Stomach (tissue), 9 donors: ENCODE measurements around the gene AUTS2. TPM values are rescaled to one million over a fixed set of nuclear protein-coding genes. Genes with fewer than 3 reads are reported as not detected.

ENCODE experiments used
- DNase-seq, 2 donors: peaks; one replicate each; pipeline versions ENCODE4 v3.0.0 to v3.0.0-alpha.2; 2013 to 2019
- H3K27ac ChIP-seq, 5 donors: fragments of 200-600 bp in 4 of 5; sonication (generic) in 4 of 5; one replicate each; pipeline ENCODE4 v1.5.1; 2013 to 2019; ENCODE audit warnings: mild to moderate bottlenecking in 1 of 5, moderate library complexity in 1 of 5
- H3K27me3 ChIP-seq, 3 donors: fragments of 200-600 bp; sonication (generic); one replicate each; pipeline ENCODE4 v1.5.1; 2017 to 2019; ENCODE audit warnings: mixed run types in 1 of 3
- H3K36me3 ChIP-seq, 4 donors: fragments of 200-600 bp; sonication (generic); 1 replicate in 3 of 4; 2 replicates in 1 of 4; pipeline ENCODE4 v1.5.1; 2016 to 2019
- H3K4me1 ChIP-seq, 4 donors: fragments of 200-600 bp; sonication (generic); one replicate each; pipeline ENCODE4 v1.5.1; 2016 to 2019
- H3K4me3 ChIP-seq, 4 donors: fragments of 200-600 bp; sonication (generic) in 3 of 4; one replicate each; pipeline ENCODE4 v1.5.1; 2016 to 2019; ENCODE audit warnings: mild to moderate bottlenecking in 1 of 4
- H3K9me3 ChIP-seq, 4 donors: fragments of 200-600 bp; sonication (generic); one replicate each; pipeline ENCODE4 v1.5.1; 2016 to 2019
- EP300 ChIP-seq: sonication (generic); formaldehyde crosslinking; IDR thresholded peaks from one replicate; pipeline ENCODE4 v1.6.1; 2017; ENCODE audit warnings: antibody characterized with exemption
- POLR2A ChIP-seq, 4 donors: fragments of 450-650 bp; IDR thresholded peaks; one replicate each; pipeline ENCODE4 v1.6.1; 2016; ENCODE audit warnings: antibody characterized with exemption in 4 of 4, control low read depth in 2 of 4, mild to moderate bottlenecking in 1 of 4, moderate library complexity in 1 of 4
- POLR2AphosphoS5 ChIP-seq, 3 donors: sonication (generic); formaldehyde crosslinking; IDR thresholded peaks; one replicate each; pipeline ENCODE4 v1.6.1; 2016; ENCODE audit warnings: antibody characterized with exemption in 3 of 3
- WGBS, 5 donors: extraction: QIAGEN DNeasy Blood & Tissue Kit in 3 of 5; methylation state at CpG; one replicate each; pipeline versions ENCODE4 v1.1.5 to v1.1.7; 2013 to 2018; 5-methylcytosine and 5-hydroxymethylcytosine counted together
- intact Hi-C: fragments of 100-400 bp; cut with DNase I; formaldehyde crosslinking; loops from one replicate; pipeline ENCODE4 v1.15.1; 2023; ENCODE audit warnings: low total_unique reads
- polyA plus RNA-seq, 3 donors: library from polyadenylated mRNA; stranded (reverse); fragments of 200-250 nt; gene quantifications; one replicate each; pipeline ENCODE4 v1.2.3, GENCODE V29; 2013
- total RNA-seq, 5 donors: library from RNA; depleted of rRNA; stranded (reverse); fragments of >200 nt; gene quantifications; one replicate each; pipeline versions ENCODE4 v1.1.0 to v1.2.3, GENCODE V29; 2014 to 2016
- TF ChIP-seq, protein P1 (sequence below), 7 experiments: fragments of 450-650 bp in 4 of 7; fragments of 200-600 bp in 3 of 7; sonication (generic) in 3 of 7; IDR thresholded peaks; one replicate each; pipeline ENCODE4 v1.5.1; 2016 to 2019; ENCODE audit warnings: antibody characterized with exemption in 7 of 7, control low read depth in 2 of 7, mild to moderate bottlenecking in 1 of 7
- donor health status: healthy with polysubstance abuse.
- donor health status: Bipolar disorder and iron deficiency.
- donor health status: healthy.

Gene AUTS2
- total and polyA plus RNA-seq, 8 donors = 3.8 to 90.3 (median 38.1) TPM

GRCh38 chr7:70177166-70177565 is 578.9 kb downstream of the AUTS2 start:
- Histone ChIP-seq H3K4me1 (peaks cover 0 to 8% (median 3%) of the 10 kb centered on the region in 4 donors), H3K36me3 (no peaks in the 10 kb centered on the region), H3K27me3 (no peaks in the 10 kb centered on the region), H3K4me3 (no peak overlapping the region), H3K9me3 (no peaks in the 10 kb centered on the region), H3K27ac (no peak overlapping the region)
- TF ChIP-seq, protein P1, sequence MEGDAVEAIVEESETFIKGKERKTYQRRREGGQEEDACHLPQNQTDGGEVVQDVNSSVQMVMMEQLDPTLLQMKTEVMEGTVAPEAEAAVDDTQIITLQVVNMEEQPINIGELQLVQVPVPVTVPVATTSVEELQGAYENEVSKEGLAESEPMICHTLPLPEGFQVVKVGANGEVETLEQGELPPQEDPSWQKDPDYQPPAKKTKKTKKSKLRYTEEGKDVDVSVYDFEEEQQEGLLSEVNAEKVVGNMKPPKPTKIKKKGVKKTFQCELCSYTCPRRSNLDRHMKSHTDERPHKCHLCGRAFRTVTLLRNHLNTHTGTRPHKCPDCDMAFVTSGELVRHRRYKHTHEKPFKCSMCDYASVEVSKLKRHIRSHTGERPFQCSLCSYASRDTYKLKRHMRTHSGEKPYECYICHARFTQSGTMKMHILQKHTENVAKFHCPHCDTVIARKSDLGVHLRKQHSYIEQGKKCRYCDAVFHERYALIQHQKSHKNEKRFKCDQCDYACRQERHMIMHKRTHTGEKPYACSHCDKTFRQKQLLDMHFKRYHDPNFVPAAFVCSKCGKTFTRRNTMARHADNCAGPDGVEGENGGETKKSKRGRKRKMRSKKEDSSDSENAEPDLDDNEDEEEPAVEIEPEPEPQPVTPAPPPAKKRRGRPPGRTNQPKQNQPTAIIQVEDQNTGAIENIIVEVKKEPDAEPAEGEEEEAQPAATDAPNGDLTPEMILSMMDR (IDR thresholded peaks at IDR 0.05) = no peak
- TF ChIP-seq EP300 (no peak), POLR2A (IDR thresholded peaks at IDR 0.05) (no peak)
- intact Hi-C loops = no loop called here
- 77 to 91% (median 86%) methylated on average over 3 of the region's 3 CpGs for WGBS, 5 donors
- no peak for DNase-seq

- Histone ChIP-seq H3K27me3 (no peaks in the 10 kb centered on the region), H3K27ac (no peak overlapping the region), H3K36me3 (no peaks in the 10 kb centered on the region), H3K4me1 (peaks cover 0 to 8% (median 3%) of the 10 kb centered on the region in 4 donors), H3K4me3 (no peak overlapping the region), H3K9me3 (no peaks in the 10 kb centered on the region)
- TF ChIP-seq POLR2AphosphoS5 (IDR thresholded peaks at IDR 0.05) = no peak
- TF ChIP-seq, protein P1 (IDR thresholded peaks at IDR 0.05) = no peak
- TF ChIP-seq POLR2A (IDR thresholded peaks at IDR 0.05) = no peak
- no peak for TF ChIP-seq EP300
- no peak for DNase-seq
- 77 to 93% (median 88%) methylated on average over 2 of the region's 2 CpGs for WGBS, 5 donors
- intact Hi-C loops = no loop called here
Observed at GRCh38 chr7:70178211-70178610, 579.9 kb downstream of the AUTS2 start.

DNA sequence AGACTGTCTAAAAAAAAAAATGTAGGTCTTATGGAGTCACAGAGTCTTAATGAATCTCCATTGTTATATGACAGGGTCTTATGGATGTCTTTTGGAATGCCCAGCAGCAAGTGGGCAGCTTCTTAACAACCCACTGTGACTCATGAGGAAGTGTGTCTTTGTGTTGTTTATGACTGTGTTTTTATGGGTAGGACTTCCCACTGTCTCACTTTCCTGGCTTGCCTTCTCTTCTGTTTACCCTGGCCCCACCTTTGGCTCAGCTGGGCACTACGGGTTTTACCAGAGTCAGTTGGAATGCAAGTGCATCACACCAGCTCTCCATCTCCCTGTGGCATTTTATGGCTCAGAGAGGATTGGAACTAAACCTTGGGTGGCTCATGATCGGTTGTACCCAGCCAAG is 580.5 kb downstream of the AUTS2 start:
- peaks cover 0 to 8% (median 3%) of the 10 kb centered on the region in 4 donors for H3K4me1 ChIP-seq
- intact Hi-C loops = no loop called here
- no peaks in the 10 kb centered on the region for H3K27me3 ChIP-seq
- no peak overlapping the region for H3K27ac ChIP-seq
- peak in 1 of 2 donors; percentile 55 for DNase-seq
- H3K4me3 ChIP-seq = no peak overlapping the region
- H3K36me3 ChIP-seq = no peaks in the 10 kb centered on the region
- TF ChIP-seq, protein P1 (IDR thresholded peaks at IDR 0.05) = no peak
- peak in 1 of 3 donors; percentile 18 for TF ChIP-seq POLR2AphosphoS5 (IDR thresholded peaks at IDR 0.05)
- H3K9me3 ChIP-seq = no peaks in the 10 kb centered on the region
- WGBS, 5 donors = 50 to 63% (median 51%) methylated on average over 2 of the region's 2 CpGs

DNA sequence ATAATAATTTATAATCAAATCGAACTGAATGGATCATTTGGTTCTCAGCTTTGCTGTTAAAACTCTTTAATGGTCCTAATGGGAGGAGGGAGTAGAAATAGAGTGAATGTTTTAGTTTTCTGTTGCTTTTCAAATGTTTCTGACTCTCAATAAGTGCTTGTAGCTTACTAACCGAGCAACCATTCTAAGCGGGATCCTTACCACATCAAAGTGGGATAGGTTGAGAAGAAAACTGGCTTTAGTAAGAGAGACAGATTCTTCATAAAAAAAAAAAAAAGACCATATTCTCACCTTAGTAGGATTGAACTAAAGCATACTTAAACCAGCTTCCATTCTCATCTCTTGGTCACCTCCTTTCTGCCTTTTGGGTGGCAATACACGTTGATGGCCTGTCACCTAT is 584.2 kb downstream of the AUTS2 start:
- H3K4me1 ChIP-seq = peaks cover 0 to 8% (median 3%) of the 10 kb centered on the region in 4 donors
- no peaks in the 10 kb centered on the region for H3K27me3 ChIP-seq
- H3K4me3 ChIP-seq = no peak overlapping the region
- 71 to 84% (median 80%) methylated on average over 4 of the region's 4 CpGs for WGBS, 5 donors
- H3K36me3 ChIP-seq = no peaks in the 10 kb centered on the region
- TF ChIP-seq, protein P1 (IDR thresholded peaks at IDR 0.05) = no peak
- TF ChIP-seq POLR2AphosphoS5 (IDR thresholded peaks at IDR 0.05) (no peak), EP300 (no peak), POLR2A (IDR thresholded peaks at IDR 0.05) (no peak)
- no peaks in the 10 kb centered on the region for H3K9me3 ChIP-seq
- DNase-seq = no peak
- no peak overlapping the region for H3K27ac ChIP-seq
- intact Hi-C loops = no loop called here
